GM12878 (cell line): ENCODE results near the gene DCTN5. TPM values are rescaled to one million over a fixed set of nuclear protein-coding genes. Genes with fewer than 3 reads are reported as not detected.

Experiments used
- ATAC-seq: fragments of 200-7000 bp; cut with Tn5 transposase; 3 replicates; pipeline ENCODE4 v1.9.1; 2020; ENCODE audit warnings: mild to moderate bottlenecking, moderate library complexity
- Bru-seq: library from RNA; stranded (reverse); fragments of 400-500 nt; gene quantifications from one replicate; lab custom pipeline; 2021; lab: Mats Ljungman, UMichigan
- BruChase-seq, 2 experiments: library from RNA; stranded (reverse); fragments of 400-500 nt; gene quantifications; one replicate each; lab custom pipeline; 2021; lab: Mats Ljungman, UMichigan
- BruUV-seq: library from RNA; stranded (reverse); fragments of 400-500 nt; replicated peaks from 2 replicates; lab custom pipeline; 2021; lab: Mats Ljungman, UMichigan
- CTCF ChIA-PET: fragments of 300-600 bp; sonication (Branson Sonifier 250); formaldehyde crosslinking; extraction: SDS; loops from one replicate; lab custom pipeline; 2021; ENCODE audit warnings: inconsistent platforms; lab: Yijun Ruan, JAX
- POLR2A ChIA-PET: fragments of 350-600 bp; formaldehyde crosslinking; extraction: SDS; loops from one replicate; lab custom pipeline; 2021; ENCODE audit warnings: inconsistent platforms; lab: Charles Lee
- RAD21 ChIA-PET: fragments of 300-600 bp; sonication (Branson Sonifier 250); formaldehyde crosslinking; loops from one replicate; lab custom pipeline; 2023; ENCODE audit warnings: antibody characterized with exemption; ENCODE audit not compliant: unreplicated experiment; lab: Charles Lee
- SMC1A ChIA-PET: fragments of 300-600 bp; sonication (Branson Sonifier 250); formaldehyde crosslinking; loops from one replicate; lab custom pipeline; 2023; ENCODE audit not compliant: unreplicated experiment, uncharacterized antibody; lab: Charles Lee
- DNase-seq: peaks from one replicate; pipeline ENCODE4 v3.0.0-alpha.2; 2011; ENCODE audit warnings: low read depth, low spot score
- FAIRE-seq: peaks from 3 replicates; lab custom pipeline; 2011; peaks lifted over from hg19 to GRCh38; lab: Jason Lieb, UNC
- H2AFZ ChIP-seq: 2 replicates; pipeline ENCODE4 v1.6.0; 2011; ENCODE audit warnings: low read depth, low read length, control low read depth; ENCODE audit not compliant: control insufficient read depth
- H3K27ac ChIP-seq: 2 replicates; pipeline ENCODE4 v1.5.1; 2011; ENCODE audit warnings: control low read depth; ENCODE audit not compliant: control insufficient read depth, insufficient read depth
- H3K27me3 ChIP-seq, 2 experiments: replicated peaks in 1 of 2; 2 replicates each; pipeline versions ENCODE4 v1.6.0 to v1.6.1; 2011; ENCODE audit warnings: low read length in 1 of 2; ENCODE audit not compliant: control insufficient read depth in 2 of 2, insufficient read depth in 2 of 2
- H3K36me3 ChIP-seq, 2 experiments: 2 replicates each; pipeline ENCODE4 v1.5.1; 2011; ENCODE audit warnings: low read length in 1 of 2; ENCODE audit not compliant: control insufficient read depth in 2 of 2, insufficient read depth in 2 of 2
- H3K4me1 ChIP-seq: 2 replicates; pipeline ENCODE4 v1.6.1; 2011; ENCODE audit warnings: mild to moderate bottlenecking, low read length, moderate library complexity, mixed read lengths; ENCODE audit not compliant: control insufficient read depth, insufficient read depth
- H3K4me2 ChIP-seq: 2 replicates; pipeline ENCODE4 v1.6.0; 2011; ENCODE audit warnings: control low read depth; ENCODE audit not compliant: control insufficient read depth, insufficient read depth
- H3K4me3 ChIP-seq: fragments of 200-600 bp; sonication (generic); 2 replicates; pipeline ENCODE4 v1.5.1; 2016
- H3K79me2 ChIP-seq: 2 replicates; pipeline ENCODE4 v1.6.0; 2011; ENCODE audit warnings: low read length; ENCODE audit not compliant: control insufficient read depth, insufficient read depth
- H3K9ac ChIP-seq: 2 replicates; pipeline ENCODE4 v1.8.0; 2011; ENCODE audit warnings: low read length, control low read depth, mixed read lengths; ENCODE audit not compliant: control insufficient read depth, insufficient read depth
- H3K9me3 ChIP-seq: replicated peaks from 3 replicates; pipeline ENCODE4 v1.5.1; 2011; ENCODE audit warnings: mild to moderate bottlenecking, low read length; ENCODE audit not compliant: control insufficient read depth, insufficient read depth
- H4K20me1 ChIP-seq: 2 replicates; pipeline ENCODE4 v1.6.0; 2011; ENCODE audit not compliant: control insufficient read depth, insufficient read depth
- CHD2 ChIP-seq: IDR thresholded peaks from 2 replicates; pipeline ENCODE4 v1.6.1; 2011; ENCODE audit warnings: low read depth, low read length, improper control_type of control experiment, borderline replicate concordance
- ELK1 ChIP-seq: IDR thresholded peaks from 2 replicates; pipeline ENCODE4 v1.6.1; 2012; ENCODE audit warnings: low read depth, low read length, improper control_type of control experiment
- FOXK2 ChIP-seq: fragments of 450-650 bp; IDR thresholded peaks from 2 replicates; pipeline ENCODE4 v1.6.1; 2017; ENCODE audit warnings: mild to moderate bottlenecking, moderate library complexity
- HSF1 ChIP-seq: fragments of 150-350 bp; IDR thresholded peaks from 2 replicates; pipeline ENCODE4 v1.6.1; 2014; ENCODE audit warnings: mild to moderate bottlenecking, low read depth, low read length
- IRF3 ChIP-seq: fragments of 450-650 bp; IDR thresholded peaks from 2 replicates; pipeline ENCODE4 v1.6.1; 2014; ENCODE audit warnings: mild to moderate bottlenecking
- JUND ChIP-seq: IDR thresholded peaks from 2 replicates; pipeline ENCODE4 v1.6.1; 2012; ENCODE audit warnings: low read depth, mild to moderate bottlenecking, low read length, improper control_type of control experiment, moderate library complexity
- POLR2A ChIP-seq: IDR thresholded peaks from 2 replicates; pipeline ENCODE4 v1.6.1; 2011; ENCODE audit warnings: low read depth, mild to moderate bottlenecking, low read length
- WGBS: methylation state at CpG from one replicate; pipeline ENCODE4 v1.1.6; 2016; ENCODE audit warnings: low lambda C conversion rate; ENCODE audit not compliant: insufficient replicate concordance, insufficient coverage; ENCODE audit errors: missing lambda C conversion rate; 5-methylcytosine and 5-hydroxymethylcytosine counted together
- in situ Hi-C: fragments of 300-500 bp; cut with MboI; formaldehyde crosslinking; loops from 9 replicates; pipeline ENCODE4 v1.14.3; 2018; ENCODE audit warnings: mixed read lengths
- intact Hi-C: fragments of 100-400 bp; cut with micrococcal nuclease; formaldehyde crosslinking; loops from one replicate; pipeline ENCODE4 v1.14.2; 2022; ENCODE audit not compliant: unreplicated experiment
- long read RNA-seq, 2 experiments: library from polyadenylated mRNA; unstranded; transcript quantifications; one replicate each; pipeline ENCODE4 v2.0.0, GENCODE V29; 2019 to 2020
- polyA minus RNA-seq, 3 experiments: library from RNA; depleted of rRNA, polyadenylated mRNA; stranded (reverse); fragments of >200 nt; gene quantifications; 2 replicates each; pipeline ENCODE4 v1.2.3, GENCODE V29; 2011
- polyA plus RNA-seq, 11 experiments: library from polyadenylated mRNA; depleted of rRNA in 4 of 11; unstranded in 6 of 11; stranded (reverse) in 5 of 11; fragments of >200 nt; fragmentation: Nextera tagmentation in 4 of 11; fragmentation: Illumina TruSeq in 1 of 11; extraction: Ambion mirVana in 4 of 11; extraction: Trizol in 1 of 11; gene quantifications; 1 replicate in 1 of 11; 2 replicates in 10 of 11; pipeline versions ENCODE4 v1.2.1 to v1.2.3, GENCODE V29; 2011 to 2016; ENCODE audit warnings: inconsistent platforms in 2 of 11, missing spikeins in 2 of 11, low read depth in 1 of 11
- total RNA-seq, 4 experiments: library from RNA; depleted of rRNA in 3 of 4; stranded (reverse); fragments of >200 nt in 3 of 4; fragmentation: Illumina TruSeq in 1 of 4; extraction: Trizol in 1 of 4; gene quantifications; 2 replicates each; pipeline versions ENCODE4 v1.2.1 to v1.2.3, GENCODE V29; 2013 to 2021

DCTN5 gene
- total RNA-seq (2013; cell fraction: nucleolus; rRNA removed) = 94.9 and 104 TPM in 2 replicates
- 49.1 and 61.9 TPM in 2 replicates for total RNA-seq (2014; rRNA removed)
- 66.6 and 69.3 TPM in 2 replicates for total RNA-seq (2014; rRNA removed; fragmentation: Illumina TruSeq; extraction: Trizol)
- total RNA-seq (2021) = 84.7 and 86.6 TPM in 2 replicates
- 108 TPM for polyA plus RNA-seq (2011; ENCODE audit: low read depth)
- polyA plus RNA-seq (2011; rRNA removed) = 153 and 159 TPM in 2 replicates
- polyA plus RNA-seq (2011; cell fraction: cytosol; rRNA removed) = 62.3 and 76.7 TPM in 2 replicates
- 77.1 and 78.1 TPM in 2 replicates for polyA plus RNA-seq (2011; cell fraction: nucleus; rRNA removed)
- polyA plus RNA-seq (2012) = 64.4 and 78.0 TPM in 2 replicates
- polyA plus RNA-seq (2014; fragmentation: Illumina TruSeq; extraction: Trizol) = 97.1 and 108 TPM in 2 replicates
- polyA plus RNA-seq (2014; fragmentation: Nextera tagmentation; extraction: Ambion mirVana) = 10 to 100 TPM; 69.2 to 72.5 TPM
- polyA plus RNA-seq (2014; rRNA removed) = 66.4 and 76.2 TPM in 2 replicates
- polyA plus RNA-seq (2016; fragmentation: Nextera tagmentation; extraction: Ambion mirVana) = 100 to 1,000 TPM; 123 to 126 TPM
- polyA minus RNA-seq (2011; rRNA and poly(A)+ RNA removed) = 97.7 and 177 TPM in 2 replicates
- 19.9 and 30.1 TPM in 2 replicates for polyA minus RNA-seq (2011; cell fraction: cytosol; rRNA and poly(A)+ RNA removed)
- 23.0 and 29.5 TPM in 2 replicates for polyA minus RNA-seq (2011; cell fraction: nucleus; rRNA and poly(A)+ RNA removed)
- percentile 90 among the genes with signal in this experiment for Bru-seq, nascent RNA
- BruChase-seq, experiment 1, labeled RNA remaining after a 6-hour chase = percentile 91 among the genes with signal in this experiment
- BruChase-seq, experiment 2, labeled RNA remaining after a 2-hour chase = percentile 92 among the genes with signal in this experiment
- long read RNA-seq, experiment 1, full-length matches to known transcripts = 69 of 78 reads
- long read RNA-seq, experiment 1, partial matches to known transcripts = 5 of 78 reads
- long read RNA-seq, experiment 1, other reads (novel, unspliced or antisense) = 4 of 78 reads
- long read RNA-seq, experiment 2, full-length matches to known transcripts = 366 of 416 reads
- long read RNA-seq, experiment 2, partial matches to known transcripts = 7 of 416 reads
- long read RNA-seq, experiment 2, other reads (novel, unspliced or antisense) = 43 of 416 reads

DNA sequence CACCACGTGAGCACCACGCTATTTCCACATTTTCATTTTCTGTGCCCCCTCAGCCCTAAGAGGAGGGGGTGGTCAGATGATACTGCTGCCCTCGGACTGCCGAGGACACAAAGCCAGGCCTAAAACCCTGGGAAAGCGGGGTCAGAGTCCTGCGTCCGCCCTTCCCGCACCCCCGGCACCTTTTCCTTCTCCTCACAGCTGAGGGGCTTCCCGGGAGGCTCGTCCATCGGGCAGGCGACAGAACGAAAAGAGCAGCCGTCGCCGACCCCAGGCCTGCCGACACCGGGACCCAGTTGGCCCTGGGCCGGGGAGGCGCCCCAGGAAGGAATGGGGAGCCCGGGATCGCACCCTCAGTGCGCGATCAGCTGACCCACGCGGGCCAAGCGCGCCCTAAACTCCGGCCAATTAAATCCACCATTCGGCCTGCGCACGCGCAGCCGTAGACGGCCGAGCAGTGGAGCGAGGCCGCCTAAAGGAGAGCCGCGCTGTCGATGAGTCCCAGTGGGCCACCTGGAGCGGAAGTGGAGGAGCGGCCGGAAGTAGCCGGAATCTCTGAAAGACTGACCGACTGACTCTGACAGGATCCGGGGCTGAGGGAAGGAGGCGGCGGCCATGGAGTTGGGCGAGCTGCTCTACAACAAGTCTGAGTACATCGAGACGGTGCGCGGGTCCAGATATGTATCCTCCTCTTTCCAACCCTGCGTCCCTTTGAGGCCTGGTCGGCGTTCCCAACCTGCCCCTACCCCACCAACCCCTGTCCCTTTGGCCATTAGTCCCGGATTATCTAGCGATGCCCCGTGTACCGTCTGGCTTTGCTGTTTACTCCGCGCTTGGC lies at the start of gene DCTN5, which contains the start of gene PALB2:
DCTN5 (plus strand) TSS at position 536 of the 835 bp plus-strand sequence; CDS start at position 613, 77 bp downstream.
PALB2 (minus strand) TSS at position 380 of the 835 bp plus-strand sequence; CDS start at position 227, 153 bp downstream.
- WGBS = 1% methylated on average over 56 of the region's 64 CpGs
- POLR2A ChIA-PET = interaction anchor here (0.6 to 1.3 kb wide), 3 partner anchors 36 to 50 kb away, joined by 3 to 7 read pairs (median 4); partner anchors contain the start of gene PLK1
- FAIRE-seq (peak; percentile 94), ATAC-seq (peak; percentile 96), DNase-seq (peak; percentile 83)
- peaks cover 43% of the 10 kb centered on the region for H3K79me2 ChIP-seq
- RAD21 ChIA-PET = interaction anchor here (1.1 to 1.2 kb wide), 2 partner anchors 11 to 12 kb away, joined by 3 read pairs; no protein-coding TSS in a partner anchor
- H3K27ac ChIP-seq = peak within 1 kb of the TSS; percentile 84
- H3K9me3 ChIP-seq = no peaks in the 10 kb centered on the region
- H4K20me1 ChIP-seq = no peaks in the 10 kb centered on the region
- SMC1A ChIA-PET = interaction anchor here (0.8 to 1.6 kb wide), 6 partner anchors 11 to 39 kb away, joined by 3 read pairs; partner anchors contain the start of gene PLK1
- peak within 1 kb of the TSS; percentile 92 for H3K4me3 ChIP-seq
- H3K4me1 ChIP-seq = peaks cover 3% of the 10 kb centered on the region; the same call in 1 of the 2 replicates
- intact Hi-C loops (loop anchor here (1.0 to 10.0 kb wide), 3 partner anchors 36 to 894 kb away; partner anchors contain the start of genes EARS2, PLK1, RBBP6 and UBFD1), in situ Hi-C loops (no loop called here)
- H2AFZ ChIP-seq = peak within 1 kb of the TSS; percentile 85
- BruUV-seq = no TSS peak
- peaks cover 0 to 12% of the 10 kb centered on the region in 2 experiments; a peak in 2 of 4 replicates for H3K36me3 ChIP-seq
- peak within 1 kb of the TSS; percentile 92 for H3K4me2 ChIP-seq
- H3K27me3 ChIP-seq = no peaks in the 10 kb centered on the region
- H3K9ac ChIP-seq = peak within 1 kb of the TSS; percentile 89
- CTCF ChIA-PET = interaction anchor here (0.5 to 1.2 kb wide), 4 partner anchors 22 to 374 kb away, joined by 3 read pairs; no protein-coding TSS in a partner anchor
- no peak for TF ChIP-seq JUND
- TF ChIP-seq ELK1 = peak; percentile 96
- peak; percentile 67; the same call in 1 of the 2 replicates for TF ChIP-seq IRF3
- peak; percentile 78 for TF ChIP-seq CHD2
- peak; percentile 85 for TF ChIP-seq POLR2A
- peak; percentile 78 for TF ChIP-seq FOXK2
- no peak; the same call in 1 of the 2 replicates for TF ChIP-seq HSF1
